B cell (primary cell): ENCODE results near the gene CDC34.

Source experiments
- CTCF ChIP-seq: fragments of 200-600 bp; IDR thresholded peaks from one replicate; pipeline ENCODE4 v1.8.0; 2022; ENCODE audit warnings: antibody characterized with exemption, mild to moderate bottlenecking
- EZH2 ChIP-seq: IDR thresholded peaks from 2 replicates; pipeline ENCODE4 v1.6.1; 2012; ENCODE audit warnings: borderline replicate concordance, low read depth, mild to moderate bottlenecking, moderate library complexity, low read length; ENCODE audit not compliant: insufficient read depth, poor library complexity, severe bottlenecking

GRCh38 chr19:558770-559439 lies 27.3 kb downstream of the CDC34 start:
- TF ChIP-seq CTCF (no peak), EZH2 (no peak)
